ENCODE measurements around the gene PLA2G6. TPM values are rescaled to one million over a fixed set of nuclear protein-coding genes. Genes with fewer than 3 reads are reported as not detected.
A peak's percentile ranks its signal among the peaks of the same experiment; 100 is the strongest.

The PLA2G6 gene
- total and polyA plus RNA-seq, 2 of the 4 experiments (the other 2 are of a cell fraction), result 6.1 to 10.3 TPM

DNA sequence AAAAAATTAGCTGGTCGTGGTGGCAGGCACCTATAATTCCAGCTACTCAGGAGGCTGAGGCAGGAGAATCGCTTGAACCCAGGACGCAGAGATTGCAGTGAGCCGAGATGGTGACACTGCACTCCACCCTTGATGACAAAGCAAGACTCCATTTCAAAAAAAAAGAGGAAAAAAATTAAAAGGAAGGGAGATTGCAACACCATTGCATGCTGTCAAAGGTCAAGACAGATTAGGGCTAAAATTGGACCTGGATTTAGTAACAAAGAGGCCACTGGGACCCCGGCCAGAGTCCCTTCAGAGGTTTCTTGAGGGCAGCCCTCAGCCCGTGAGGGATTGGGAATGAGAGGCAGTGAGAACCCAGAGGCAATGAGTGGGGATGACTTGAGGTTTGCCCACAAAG is 11.9 kb upstream of the PLA2G6 start:
- Histone ChIP-seq H3K14ac (replicated peaks; ENCODE audit: low read depth, low read length) (no peak overlapping the region), H2AK5ac (ENCODE audit: low read depth, low read length) (no peak overlapping the region; the same call in 1 of the 2 replicates), H4K8ac (ENCODE audit: low read depth in 2 of 2, low read length in 2 of 2) (no peak overlapping the region), H2BK120ac (ENCODE audit: low read depth, low read length) (peak overlapping the region; percentile 46; the same call in 1 of the 2 replicates), H3K79me1 (ENCODE audit: low read depth in 1 of 2, low read length in 2 of 2) (no peaks in the 10 kb centered on the region), H2AK9ac (replicated peaks; ENCODE audit: low read depth, low read length, poor library complexity) (peak overlapping the region; percentile 85), H3K4ac (ENCODE audit: low read depth, low read length) (peak overlapping the region; percentile 35; the same call in 1 of the 2 replicates), H3K4me1 (ENCODE audit: control insufficient read depth, insufficient read depth, low read length) (peaks cover 18% of the 10 kb centered on the region), H3K4me2 (ENCODE audit: low read depth, low read length) (no peak overlapping the region), H3K18ac (ENCODE audit: low read depth, low read length) (no peak overlapping the region), H4K91ac (ENCODE audit: insufficient read depth, low read depth, low read length) (peak overlapping the region; percentile 4; the same call in 1 of the 2 replicates), H3K27me3 (ENCODE audit: control insufficient read depth, insufficient read depth, low read length) (no peaks in the 10 kb centered on the region), H2BK5ac (ENCODE audit: low read depth, low read length, poor library complexity, severe bottlenecking) (no peak overlapping the region), H3K9me3 (ENCODE audit: control insufficient read depth, insufficient read depth, low read length) (no peaks in the 10 kb centered on the region), H3K36me3 (ENCODE audit: control insufficient read depth, insufficient read depth, low read length) (no peaks in the 10 kb centered on the region), H3K56ac (ENCODE audit: extremely low read depth, insufficient read depth, low read length) (no peak overlapping the region), H2AFZ (replicated peaks; ENCODE audit: low read length, poor library complexity) (no peak overlapping the region), H4K20me1 (ENCODE audit: insufficient read depth, low read length) (no peaks in the 10 kb centered on the region), H3K9me1 (ENCODE audit: insufficient read depth, low read length) (peaks cover 14% of the 10 kb centered on the region), H3K9ac (ENCODE audit: low read depth, low read length) (no peak overlapping the region), H2BK15ac (ENCODE audit: low read depth, low read length) (no peak overlapping the region), H3K27ac (ENCODE audit: insufficient read depth, low read length) (no peak overlapping the region), H3K23ac (ENCODE audit: low read depth, low read length) (no peak overlapping the region), H2BK20ac (ENCODE audit: low read depth, low read length) (no peak overlapping the region), H4K5ac (ENCODE audit: low read depth, low read length) (no peak overlapping the region), H3K4me3 (ENCODE audit: insufficient read depth, low read depth, low read length) (no peak overlapping the region)
- dilution Hi-C loops (cut with HindIII; ENCODE audit: low sequenced_read_pairs, unreplicated experiment), result no loop called here
- CTCF ChIA-PET, result no interaction called here
- in situ Hi-C loops (cut with MboI; ENCODE audit: low sequenced_read_pairs), result no loop called here
- intact Hi-C loops (cut with micrococcal nuclease), result no loop called here
- no peak for DNase-seq
- POLR2A ChIA-PET (ENCODE audit: unreplicated experiment), result interaction anchor here (0.6 kb wide), 1 partner anchor 26 kb away, joined by 5 read pairs; no protein-coding TSS in a partner anchor
- WGBS, 2 experiments (ENCODE audit: extremely low coverage in 2 of 2, insufficient read length in 1 of 2), result 33% methylated on average over 1 of the region's 6 CpGs; no CpG with 5 or more reads in 1 of the 2 experiments
- ATAC-seq (ENCODE audit: low read depth), result no peak
- BruUV-seq (replicated peaks), result no TSS peak
- peak; percentile 58 for TF ChIP-seq CEBPB (IDR thresholded peaks at IDR 0.05; ENCODE audit: low read depth, low read length)
- no peak for TF ChIP-seq RAD21 (IDR thresholded peaks at IDR 0.05; ENCODE audit: low read length)

Measured in IMR-90 (cell line).